HG02970 (cell line): ENCODE measurements around the gene GPSM3.
"Not testable (repeated sequence)": the region's sequence is repeated elsewhere in the genome, so short reads cannot be mapped to it uniquely, and the experiment has no call there.

Source experiments
- ATAC-seq: cut with Tn5 transposase; IDR thresholded peaks from one replicate; pipeline ENCODE4 v1.9.1; 2021; ENCODE audit warnings: mild to moderate bottlenecking, moderate library complexity, moderate number of reproducible peaks; ENCODE audit not compliant: unreplicated experiment, low FRiP score

Gene GPSM3

GRCh38 chr6:32192608-32193039 is at the start of gene GPSM3:
TSS of gene GPSM3 (minus strand) at chr6:32192643. CDS start at chr6:32192513, 130 bp downstream.
- ATAC-seq, result no peak

- ATAC-seq, result no peak
Observed at GRCh38 chr6:32240686-32241085, 48.2 kb upstream of the GPSM3 start.

DNA sequence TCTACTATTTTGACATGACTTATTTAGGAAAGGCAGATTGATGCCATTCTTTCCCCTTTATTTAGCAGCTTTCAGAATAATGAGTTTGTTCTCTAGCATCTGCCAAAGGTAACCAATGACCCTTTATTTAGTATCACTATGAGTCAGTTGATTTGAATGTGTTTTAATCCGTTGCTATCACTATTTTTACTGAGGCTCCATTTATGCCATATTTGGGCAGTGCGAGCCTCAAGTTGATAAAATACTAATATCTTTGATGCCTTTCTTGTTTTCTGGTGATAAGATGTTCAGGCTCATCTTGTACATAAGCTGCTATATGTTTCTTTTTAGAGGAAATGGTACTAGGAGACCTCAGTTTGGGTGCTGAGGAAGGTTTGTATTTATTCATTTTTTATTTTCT is 47.0 kb upstream of the GPSM3 start:
- no peak for ATAC-seq

DNA sequence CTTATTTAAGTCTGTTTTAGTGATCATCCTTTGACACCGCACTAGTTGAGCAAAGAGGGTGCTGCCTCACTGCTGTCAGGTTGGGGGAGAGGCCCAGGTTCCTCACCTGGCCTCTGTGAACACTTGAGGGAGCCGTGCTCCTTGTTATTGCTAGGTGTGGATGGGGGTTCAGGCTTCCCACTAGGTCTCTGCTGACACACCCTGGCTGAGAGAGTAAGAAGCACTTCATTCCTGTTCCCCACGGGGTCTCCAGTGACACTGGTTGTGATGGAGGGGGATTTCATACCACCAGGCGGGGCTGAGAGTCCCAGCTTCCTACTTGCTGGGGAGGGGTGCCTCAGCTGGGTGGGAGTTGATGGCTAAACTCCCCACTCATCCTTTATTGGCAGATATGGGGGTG is 42.5 kb upstream of the GPSM3 start:
- no peak for ATAC-seq

DNA sequence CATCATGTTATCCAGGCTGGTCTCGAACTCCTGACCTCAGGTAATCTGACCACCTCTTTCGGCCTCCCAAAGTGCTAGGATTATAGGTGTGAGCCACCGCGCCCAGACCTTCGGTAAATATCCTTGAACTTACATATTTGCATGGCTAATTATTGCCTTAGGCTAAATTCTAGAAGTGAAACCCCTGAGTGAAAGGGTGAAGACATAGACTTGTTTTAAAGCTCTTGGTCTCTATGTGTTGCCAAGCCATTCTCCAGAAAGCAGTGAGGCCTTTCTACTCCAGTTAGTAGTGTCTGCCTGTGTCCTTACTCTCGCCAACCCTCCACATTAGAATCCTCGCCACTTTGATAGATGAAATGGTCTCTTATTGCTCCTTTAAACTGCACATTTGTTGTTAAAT is 34.0 kb upstream of the GPSM3 start:
- ATAC-seq, result no peak

DNA sequence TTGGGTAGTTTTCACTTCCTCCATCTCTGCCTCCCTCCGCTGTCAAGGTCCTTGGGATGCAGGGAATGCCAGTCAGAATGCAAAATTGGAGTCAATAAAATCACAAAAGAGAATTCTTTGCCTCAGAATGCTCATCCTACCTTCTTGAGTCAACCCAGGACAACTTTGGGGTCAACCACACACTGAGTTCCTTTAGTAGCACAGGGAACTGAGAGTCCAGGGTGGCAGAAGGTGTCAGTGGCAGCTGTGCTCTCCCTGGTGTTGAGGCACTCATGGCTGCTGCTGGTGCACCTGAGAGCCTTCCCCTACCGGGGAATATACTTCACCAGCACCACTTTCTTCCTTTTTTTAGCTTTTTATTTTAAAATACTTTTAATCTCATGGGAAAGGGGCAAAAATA is 32.3 kb upstream of the GPSM3 start:
- no peak for ATAC-seq

DNA sequence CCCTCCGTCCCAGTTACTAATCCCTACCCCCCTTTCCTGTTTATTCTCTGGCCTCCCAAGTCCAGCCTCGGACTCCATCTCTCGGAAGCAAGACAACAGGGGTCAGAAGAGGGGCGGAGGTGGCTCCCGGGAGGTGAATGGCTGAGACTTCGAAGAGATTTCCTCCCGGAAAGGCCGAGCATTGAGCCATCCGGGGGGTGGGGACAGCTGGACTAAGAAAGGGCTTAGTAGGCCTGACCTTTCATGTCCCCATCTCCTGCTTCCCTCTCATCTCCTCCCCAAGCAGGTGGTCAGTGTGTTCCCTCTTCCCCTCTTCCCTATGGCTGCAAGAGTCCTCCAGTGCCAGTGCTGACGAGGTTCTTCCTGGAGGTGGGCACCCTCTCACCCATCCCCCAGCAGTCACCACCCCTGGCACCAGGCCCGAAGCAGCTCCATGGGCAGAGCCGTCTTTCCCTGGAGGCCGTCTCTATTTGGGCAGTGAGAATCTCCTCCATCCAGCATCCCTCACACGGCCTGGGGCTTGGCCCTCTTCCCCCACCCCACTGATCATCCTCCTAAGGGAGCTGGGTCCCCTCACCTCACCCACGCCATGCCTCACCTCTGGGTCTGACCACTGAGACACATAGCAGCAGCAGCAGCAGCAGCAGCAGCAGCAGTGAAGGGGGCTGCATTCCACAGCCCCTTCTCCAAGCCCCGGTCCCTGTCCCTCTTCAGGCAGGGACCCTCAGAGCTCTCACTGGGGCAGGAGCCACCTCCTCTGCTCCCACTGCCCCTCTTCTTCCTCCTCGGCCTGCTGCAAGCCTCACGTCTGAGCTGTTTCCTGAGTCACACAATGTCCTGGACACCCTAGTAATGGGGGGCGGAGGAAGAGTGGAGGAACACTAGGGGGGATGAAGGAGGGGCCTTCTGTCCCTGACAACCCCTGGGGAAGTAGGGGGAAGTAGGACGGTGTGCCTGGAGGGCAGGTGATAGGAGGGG is 31.1 kb upstream of the GPSM3 start, which contains the start of gene NOTCH4:
Gene NOTCH4, minus strand, starts transcription at position 810 of the 978 bp plus-strand sequence. Its CDS starts 139 bp downstream, at position 671.
- no peak for ATAC-seq

DNA sequence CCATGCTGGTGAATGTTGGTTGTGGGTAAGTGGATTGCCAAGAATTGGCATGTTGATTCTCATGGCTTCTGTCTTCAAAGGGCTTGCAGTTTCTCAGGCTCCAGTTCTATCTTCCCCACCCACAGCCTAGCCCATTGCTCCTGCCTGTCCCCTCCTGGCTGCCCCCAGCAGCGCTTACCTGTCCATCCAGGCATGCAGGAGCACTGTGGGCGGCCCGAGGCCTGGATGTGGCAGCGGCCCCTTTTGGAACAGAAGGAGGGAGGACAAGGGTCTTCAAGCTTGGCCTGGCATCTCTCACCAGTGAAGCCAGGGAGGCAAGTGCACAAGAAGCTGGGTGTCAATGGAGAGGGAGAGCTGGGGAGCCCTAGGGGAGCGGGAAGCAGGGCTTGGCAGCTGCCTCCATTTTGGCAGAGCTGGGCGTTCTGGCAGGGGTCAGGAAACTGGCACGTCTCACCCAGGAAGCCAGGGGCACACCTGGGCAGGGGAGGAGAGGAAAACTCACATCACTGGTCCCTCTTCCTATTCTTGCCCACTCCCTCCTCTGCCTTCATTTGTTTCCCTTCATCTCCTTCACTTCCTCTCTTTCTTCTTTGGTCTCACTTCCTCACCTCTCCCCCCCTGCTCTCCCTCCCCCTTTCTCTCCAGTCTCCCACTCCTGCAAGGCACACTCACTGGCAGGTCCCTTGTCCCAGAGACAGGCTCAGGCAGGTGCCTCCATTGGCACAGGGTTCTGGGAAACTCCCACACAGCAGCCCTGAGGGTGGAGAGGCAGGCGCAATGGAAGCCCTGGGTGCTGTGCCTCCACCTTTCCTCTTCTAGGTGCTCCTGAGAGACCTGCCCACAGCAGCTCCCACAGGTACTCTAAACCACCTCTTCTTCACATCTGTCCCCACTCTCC is 30.1 kb upstream of the GPSM3 start:
- ATAC-seq, result no peak

- no peak for ATAC-seq
Observed at GRCh38 chr6:32220021-32220420, 27.6 kb upstream of the GPSM3 start.

DNA sequence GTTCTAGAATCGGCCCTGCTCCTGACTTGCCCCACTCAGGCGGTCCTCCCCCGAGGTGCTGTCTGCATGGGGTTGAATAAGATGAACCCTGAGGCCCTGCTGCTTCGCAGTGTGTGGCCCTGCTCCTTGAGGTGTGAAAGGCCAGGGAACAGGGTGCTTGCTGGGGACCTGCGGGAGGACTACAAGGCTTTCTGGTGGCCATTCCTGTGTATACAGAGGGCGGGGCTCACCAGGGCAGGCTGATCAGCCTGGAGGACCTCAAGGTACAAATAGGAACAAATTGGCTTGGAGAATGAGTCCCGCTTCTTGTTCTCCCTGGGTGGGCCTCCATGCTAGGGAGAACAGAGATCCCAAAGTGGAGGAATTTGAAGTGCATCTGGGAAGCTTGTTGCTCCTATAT is 25.7 kb upstream of the GPSM3 start:
- no peak for ATAC-seq

DNA sequence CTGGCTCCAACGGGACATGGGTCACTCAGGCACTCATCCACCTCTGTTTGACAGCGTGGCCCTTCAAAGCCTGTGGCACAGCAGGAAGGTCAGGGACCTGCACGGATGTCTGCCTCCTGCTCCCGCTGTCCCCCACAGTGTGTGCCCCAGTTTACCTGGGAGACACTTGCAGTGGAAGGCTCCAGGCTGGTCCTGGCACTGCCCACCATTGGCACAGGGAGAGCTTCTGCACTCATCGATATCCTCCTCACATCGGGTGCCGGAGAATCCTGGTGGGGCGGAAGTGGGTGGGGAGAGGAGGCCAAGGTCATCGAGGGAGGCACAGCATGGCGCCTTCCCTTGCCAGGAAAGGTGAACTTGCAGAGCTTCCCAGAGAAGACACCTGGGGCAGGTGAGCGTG is 24.6 kb upstream of the GPSM3 start:
- ATAC-seq, result no peak

DNA sequence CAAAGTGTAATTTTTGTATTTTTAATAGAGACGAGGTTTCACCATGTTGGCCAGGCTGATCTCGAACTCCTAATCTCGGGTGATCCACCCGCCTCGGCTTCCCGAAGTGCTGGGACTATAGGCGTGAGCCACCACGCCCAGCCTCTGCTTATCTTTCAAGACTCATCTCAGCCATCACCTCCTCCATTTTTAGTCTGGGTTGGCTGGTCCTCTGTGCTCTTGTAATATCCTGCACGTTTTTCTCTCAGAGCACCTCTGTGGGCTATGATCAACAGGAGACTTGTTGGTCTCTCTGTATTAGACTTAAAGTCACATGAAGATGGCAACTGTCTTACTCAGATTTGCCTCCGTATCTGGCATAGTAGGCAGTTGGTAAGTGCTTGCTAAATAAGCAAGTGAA is 23.8 kb upstream of the GPSM3 start:
- no peak for ATAC-seq

GRCh38 chr6:32215617-32216016 is 23.2 kb upstream of the GPSM3 start:
- ATAC-seq, result no peak

- ATAC-seq, result no peak
Observed at GRCh38 chr6:32214126-32214525, 21.7 kb upstream of the GPSM3 start.

DNA sequence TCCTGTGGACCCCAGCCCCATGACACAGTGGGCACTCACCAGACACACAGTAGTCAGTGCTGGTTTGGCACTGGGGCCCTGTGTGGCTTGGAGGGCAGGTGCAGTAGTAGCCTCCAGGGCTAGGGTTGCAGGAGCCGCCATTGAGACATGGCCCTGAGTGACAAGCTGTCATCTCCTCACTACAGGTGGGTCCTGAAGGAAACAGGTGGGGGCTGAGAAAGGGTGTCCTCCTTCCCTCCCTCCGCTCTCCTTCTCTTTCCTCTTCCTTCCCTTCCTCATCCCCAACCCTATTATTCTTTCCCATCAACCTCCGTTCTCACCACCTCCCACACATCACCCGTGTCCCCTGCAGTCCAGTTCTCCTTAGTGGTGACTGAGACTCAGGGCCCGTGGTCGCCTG is 21.2 kb upstream of the GPSM3 start:
- ATAC-seq, result no peak

- ATAC-seq, result no peak
Observed at GRCh38 chr6:32212076-32212760, 19.8 kb upstream of the GPSM3 start.

- not testable (repeated sequence) for ATAC-seq
Observed at GRCh38 chr6:32211432-32211831, 19.0 kb upstream of the GPSM3 start.

DNA sequence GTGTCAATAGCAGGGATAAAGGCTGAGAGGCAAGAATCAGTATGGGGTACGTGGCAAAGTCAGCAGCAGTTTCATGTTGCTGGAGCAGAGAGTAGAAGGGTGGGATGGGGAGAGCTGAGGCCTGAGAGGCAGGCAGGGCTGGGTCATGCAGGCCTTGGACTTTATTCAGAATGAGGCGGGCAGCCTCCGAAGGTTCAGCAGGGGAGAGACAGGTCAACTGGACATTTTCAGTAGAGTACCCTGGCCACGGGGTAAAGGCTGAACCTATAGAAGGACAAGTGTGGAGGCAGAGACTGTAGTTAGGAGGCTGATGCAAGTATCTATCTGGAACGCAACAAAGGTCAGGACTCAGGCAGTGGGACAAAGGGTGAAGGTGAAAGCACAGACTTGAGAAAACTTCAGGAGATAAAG is 17.8 kb upstream of the GPSM3 start:
- no peak for ATAC-seq

- ATAC-seq, result no peak
Observed at GRCh38 chr6:32208996-32209395, 16.6 kb upstream of the GPSM3 start.

GRCh38 chr6:32204268-32204715 is 11.8 kb upstream of the GPSM3 start:
- no peak for ATAC-seq
